GM19452 (cell line): ENCODE results near the gene ALOX15.
"Not testable (repeated sequence)": the region's sequence is repeated elsewhere in the genome, so short reads cannot be mapped to it uniquely, and the experiment has no call there.

ENCODE experiments used
- ATAC-seq: cut with Tn5 transposase; IDR thresholded peaks from one replicate; pipeline ENCODE4 v1.9.1; 2021; ENCODE audit not compliant: unreplicated experiment

ALOX15 gene

DNA sequence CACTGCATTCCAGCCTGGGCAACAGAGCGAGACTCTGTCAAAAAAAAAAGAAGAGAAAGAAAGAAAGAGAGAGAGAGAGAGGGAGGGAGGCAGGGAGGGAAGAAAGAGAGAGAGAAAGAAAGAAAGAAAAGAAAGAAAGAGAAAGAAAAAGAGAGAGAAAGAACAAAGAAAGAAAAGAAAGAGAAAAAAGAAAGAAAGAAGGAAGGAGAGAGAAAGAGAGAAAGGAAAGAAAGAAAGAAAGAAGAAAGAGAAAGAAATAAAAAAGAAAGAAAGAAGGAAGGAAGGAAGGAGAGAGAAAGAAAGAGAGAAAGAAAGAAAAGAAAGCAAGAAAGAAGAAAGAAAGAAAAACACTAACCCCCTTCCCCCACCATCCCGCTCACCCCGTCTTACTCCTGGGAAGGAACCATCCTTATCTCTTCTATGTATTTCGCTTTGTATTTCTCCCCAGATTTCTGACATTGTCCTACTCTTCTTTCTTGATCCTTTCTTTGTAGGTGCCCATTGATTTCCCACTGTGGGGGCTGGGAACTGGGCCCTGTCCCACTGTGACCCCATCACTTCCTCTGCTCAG, 20.9 kb downstream of the ALOX15 start:
- no peak for ATAC-seq

DNA sequence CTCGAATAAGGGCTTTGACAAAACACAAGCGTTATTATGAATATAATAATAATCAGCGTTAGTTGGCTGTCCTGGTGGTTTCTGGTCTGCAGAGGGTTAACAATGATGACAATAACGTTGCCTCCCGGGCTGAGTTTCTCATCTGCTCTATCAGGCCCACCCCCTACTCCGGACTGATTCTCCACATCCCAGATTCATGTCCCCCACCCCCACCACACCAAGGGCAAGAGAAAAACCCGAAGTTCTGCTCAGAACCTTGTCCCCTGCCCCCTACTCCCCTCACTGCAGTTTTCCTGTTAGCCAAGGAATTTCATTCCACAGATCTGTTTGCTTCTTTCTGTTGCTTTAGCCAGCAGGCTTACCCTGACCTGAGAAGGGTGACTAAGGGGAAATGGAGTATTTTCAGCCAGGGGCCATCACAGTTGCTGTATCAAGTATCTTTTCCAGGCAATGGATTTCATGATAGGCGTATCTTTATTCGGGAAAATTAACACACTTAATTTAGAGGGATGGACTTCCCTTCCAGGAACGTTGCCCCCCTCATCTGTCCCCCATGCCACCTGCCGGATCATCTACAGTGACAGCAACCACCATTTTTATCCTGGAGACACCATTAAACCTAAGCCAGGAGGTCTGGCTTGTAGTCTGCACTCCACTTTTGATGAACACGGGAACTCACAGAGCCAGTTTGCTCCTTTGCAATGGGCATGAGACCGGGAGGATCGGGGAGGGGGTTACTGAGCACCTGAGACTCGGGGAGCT, 23.7 kb downstream of the ALOX15 start:
- no peak for ATAC-seq

DNA sequence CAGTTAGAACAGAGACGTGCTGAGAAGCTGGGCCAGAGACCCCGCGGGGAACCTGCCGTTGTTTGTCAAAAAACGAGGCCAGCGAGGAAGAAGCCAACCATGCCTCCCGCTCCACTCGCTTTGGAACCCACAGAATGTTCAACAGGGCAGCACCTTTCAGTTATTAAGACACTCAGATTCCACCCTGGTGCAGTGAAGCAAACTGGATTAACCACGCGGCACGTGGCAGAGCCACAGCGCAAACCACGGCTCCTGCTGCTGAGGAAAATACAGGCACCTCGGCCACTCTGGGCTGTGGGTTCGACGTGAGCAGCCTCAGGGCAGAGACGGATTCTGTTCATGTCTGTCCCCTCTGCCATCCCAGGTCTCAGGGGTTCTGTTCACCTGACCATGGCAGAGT, 24.4 kb downstream of the ALOX15 start:
- no peak for ATAC-seq

DNA sequence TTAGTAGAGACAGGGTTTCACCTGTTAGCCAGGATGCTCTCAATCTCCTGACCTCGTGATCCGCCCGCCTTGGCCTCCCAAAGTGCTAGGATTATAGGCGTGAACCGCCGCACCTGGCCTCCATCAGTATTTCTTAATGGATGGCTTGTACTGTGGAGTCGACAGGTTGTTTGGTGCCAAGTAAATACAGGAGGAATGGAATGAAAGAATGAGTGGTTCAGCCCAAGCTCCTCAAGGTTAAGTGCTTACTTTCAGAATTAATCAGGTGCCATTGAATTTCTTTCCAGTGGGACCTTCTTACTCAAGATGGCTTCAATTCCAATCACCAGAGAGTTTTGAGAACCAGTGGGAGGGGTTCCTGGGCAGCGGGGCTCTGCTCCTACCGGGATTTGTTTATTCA, 25.0 kb downstream of the ALOX15 start:
- no peak for ATAC-seq

DNA sequence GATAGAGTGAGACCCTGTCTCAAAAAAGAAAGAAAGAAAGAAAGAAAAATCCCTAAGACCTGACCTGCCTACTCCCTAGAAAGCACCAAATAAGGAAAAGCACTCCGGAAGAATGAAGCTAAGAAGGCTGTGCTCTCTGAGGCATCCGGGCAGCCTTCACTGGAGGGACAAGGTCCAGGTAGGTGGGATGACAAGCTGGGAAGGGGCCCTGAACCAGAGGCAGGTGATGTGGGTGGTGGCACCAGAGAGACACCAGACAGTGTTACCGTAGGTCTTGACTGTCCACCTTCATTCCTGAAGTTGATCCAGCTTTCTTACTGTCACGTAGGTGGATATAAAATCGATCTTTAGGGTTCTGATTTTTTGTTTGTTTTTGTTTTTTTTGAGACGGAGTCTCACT, 30.8 kb downstream of the ALOX15 start:
- ATAC-seq, result no peak

DNA sequence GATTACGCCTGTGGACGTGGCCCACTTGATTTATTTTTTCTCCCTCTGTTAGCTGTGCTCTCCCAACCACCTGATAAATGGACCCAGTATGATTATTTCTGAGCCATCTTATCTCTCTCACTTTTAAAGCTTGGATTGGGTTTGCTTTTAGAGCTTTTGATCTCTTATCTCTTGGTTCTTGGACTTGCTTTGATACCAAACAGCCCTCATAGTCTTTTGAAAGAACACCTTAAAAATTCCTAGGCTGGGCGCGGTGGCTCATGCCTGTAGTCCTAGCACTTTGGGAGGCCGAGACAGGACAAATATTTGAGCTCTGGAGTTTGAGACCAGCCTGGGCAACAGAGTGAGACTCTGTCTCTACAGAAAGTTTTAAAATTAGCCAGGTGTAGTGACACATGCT, 31.3 kb downstream of the ALOX15 start:
- no peak for ATAC-seq

DNA sequence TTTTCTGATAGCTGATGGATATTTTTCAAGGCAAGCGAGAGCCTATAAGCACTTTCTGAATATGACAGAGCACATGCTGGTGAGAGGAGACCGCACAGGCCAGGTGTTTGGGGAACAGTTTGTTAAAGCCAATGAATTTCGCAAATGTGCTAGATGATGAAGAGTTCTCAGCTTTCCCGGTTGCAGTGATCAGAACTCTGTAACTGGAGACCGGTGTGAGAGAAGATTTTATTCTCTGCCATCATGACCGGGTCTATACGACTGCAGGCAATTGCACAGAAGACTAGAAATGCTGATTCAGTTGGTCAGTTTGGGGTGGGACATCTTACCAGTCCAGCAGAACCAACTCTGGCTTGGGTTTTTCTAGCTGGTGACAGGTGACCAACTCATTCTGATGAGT, 31.7 kb downstream of the ALOX15 start:
- no peak for ATAC-seq

DNA sequence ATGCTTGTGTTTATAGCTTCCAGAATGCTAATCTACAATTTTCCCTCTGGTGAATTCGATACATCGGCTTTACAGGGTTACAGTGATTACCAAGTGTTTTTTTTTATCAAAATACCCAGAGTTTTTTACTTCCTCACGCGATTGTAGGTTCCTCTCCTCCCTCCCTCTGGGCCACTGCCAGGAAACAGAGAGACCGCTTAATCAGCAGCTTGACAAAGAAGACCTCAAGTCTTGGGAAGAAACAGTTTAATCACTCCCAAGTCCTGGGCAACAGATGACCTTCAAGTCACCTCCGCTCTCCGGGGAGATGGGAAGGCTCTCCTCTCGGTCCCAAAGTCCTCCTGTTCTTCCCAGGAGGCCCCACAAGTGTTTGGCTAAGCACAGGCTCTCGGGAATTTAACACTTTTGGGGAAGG, 33.7 kb downstream of the ALOX15 start:
- no peak for ATAC-seq

DNA sequence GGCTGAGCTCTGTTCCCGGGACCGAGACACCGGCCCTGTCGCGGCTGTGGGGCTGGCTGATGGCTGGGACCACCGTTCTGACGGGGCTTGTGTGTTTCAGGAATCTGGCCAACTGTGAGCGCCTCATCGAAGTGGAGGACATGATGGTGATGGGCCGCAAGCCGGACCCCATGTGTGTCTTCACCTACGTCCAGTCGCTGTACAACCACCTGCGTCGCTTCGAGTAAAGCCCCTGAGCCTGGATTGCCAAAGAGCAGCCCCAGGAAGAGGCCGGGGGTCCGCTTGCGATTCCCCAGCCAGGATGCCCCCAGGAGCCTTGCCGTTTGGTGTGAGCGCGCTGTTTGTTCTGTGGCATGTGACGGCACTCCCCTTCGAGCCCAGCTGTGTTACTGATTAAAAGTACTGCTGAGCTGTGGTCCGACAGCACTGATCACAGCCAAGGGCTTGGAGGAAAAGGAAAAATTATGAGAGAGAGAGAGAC, 34.2 kb downstream of the ALOX15 start:
- ATAC-seq, result no peak

DNA sequence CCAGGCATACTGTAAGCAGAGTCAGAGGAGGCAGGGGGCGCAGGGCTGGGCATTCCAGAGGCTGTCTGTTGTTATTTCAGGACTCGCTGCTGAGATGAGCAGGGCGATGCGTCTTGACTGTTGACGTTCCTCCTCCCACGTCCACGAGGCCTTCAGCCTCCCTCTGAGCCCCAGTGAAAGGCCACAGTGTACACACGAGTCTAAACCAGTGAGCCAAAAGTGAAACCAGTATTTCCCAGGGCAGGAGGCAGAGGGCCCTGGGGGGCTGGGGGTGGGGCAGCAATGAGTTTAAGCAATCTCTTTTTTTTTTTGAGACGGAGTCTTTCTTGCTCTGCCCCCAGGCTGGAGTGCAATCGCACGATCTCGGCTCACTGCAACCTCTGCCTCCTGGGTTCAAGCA, 35.7 kb downstream of the ALOX15 start:
- ATAC-seq, result no peak

DNA sequence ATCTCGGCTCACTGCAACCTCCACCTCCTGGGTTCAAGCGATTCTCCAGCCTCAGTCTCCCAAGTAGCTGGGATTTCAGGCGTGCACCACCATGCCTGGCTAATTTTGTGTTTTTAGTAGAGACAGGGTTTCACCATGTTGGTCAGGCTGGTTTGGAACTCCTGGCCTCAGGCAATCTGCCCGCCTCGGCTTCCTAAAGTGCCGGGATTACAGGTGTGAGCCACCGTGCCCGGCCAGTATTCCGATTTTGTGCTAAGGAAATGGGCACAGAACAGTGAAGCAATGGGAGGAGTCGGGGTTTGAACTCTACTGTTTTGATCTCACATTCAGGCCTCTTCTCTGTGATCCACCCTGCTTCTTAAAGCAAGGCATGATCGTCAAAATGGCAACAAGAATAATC, 36.7 kb downstream of the ALOX15 start:
- not testable (repeated sequence) for ATAC-seq

DNA sequence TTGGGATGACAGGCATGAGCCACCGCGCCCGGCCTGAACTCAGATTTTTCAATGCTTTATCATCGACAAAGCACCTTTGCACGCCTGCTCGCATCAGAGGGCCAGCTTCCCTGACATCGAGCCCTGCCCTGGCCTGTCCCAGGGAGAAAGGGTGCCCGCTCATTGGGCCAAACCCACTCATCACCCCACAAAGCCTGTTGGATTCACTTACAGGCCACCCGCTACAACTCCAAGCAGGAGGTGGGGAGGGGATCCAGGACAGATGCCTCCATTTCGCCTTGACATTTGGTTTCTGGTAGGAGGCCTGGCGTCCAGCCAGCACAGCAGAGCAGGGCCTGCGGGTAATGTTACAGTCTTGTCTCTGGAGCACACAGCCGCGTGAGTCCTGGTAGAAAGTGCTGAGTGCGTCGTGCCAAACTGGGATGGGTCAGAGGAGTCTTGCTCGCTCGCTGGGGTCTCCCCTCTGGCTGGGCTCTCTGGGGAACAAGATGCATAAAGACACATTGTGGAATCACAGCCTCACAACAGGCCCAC, 37.3 kb downstream of the ALOX15 start:
- no peak for ATAC-seq

DNA sequence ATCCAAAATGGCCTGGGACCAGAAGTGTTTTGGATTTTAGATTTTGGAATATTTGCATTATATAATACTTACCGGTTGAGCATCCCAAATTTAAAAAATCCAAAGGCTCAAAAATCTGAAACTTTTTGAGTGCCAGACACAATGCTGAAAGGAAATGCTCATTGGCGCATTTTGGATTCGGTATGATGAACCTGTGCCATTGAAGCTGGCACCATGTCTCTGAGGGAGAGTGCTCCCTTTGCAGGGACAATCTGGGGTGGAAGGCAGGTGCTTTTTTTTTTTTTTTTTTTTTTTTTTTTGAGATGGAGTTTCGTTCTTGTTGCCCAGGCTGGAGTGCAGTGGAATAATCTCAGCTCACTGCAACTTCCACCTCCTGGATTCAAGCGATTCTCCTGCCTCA, 39.4 kb downstream of the ALOX15 start:
- no peak for ATAC-seq

DNA sequence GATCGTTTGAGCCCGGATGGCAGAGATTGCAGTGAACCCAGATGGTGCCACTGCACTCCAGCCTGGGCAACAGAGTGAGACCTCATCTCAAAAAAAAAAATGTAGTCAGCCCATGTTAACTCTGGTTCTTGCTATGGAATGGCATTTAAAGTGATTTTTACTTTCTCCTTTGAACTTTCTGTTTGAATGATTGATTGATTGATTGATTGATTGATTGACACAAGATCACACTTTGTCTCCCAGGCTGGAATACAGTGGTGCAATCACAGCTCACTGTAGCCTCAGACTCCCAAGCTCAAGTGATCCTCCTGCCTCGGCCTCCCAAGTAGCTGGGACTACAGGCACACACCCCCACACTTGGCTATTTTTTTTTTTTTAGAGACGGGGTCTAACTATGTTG, 40.2 kb downstream of the ALOX15 start:
- ATAC-seq, result no peak

DNA sequence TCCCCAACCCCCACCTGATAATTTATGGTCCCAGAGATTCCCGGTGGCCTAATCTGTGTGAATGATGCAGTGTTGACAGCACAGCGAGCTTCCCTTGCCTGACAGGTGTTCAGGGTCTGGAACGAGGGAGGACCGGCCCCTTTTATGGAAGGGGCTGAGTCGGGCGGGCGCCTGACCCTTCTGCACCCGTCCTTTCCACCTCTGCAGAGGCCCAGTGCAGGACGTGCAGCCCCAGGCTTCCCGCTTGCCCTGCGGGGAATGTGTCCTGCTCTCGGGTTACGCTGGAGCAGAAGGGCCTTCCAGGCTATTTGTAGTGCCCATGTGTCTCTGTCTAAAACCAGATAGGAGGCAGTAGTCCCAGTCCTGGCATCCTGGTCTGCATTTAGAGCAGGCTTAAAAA, 40.9 kb downstream of the ALOX15 start:
- ATAC-seq, result no peak

DNA sequence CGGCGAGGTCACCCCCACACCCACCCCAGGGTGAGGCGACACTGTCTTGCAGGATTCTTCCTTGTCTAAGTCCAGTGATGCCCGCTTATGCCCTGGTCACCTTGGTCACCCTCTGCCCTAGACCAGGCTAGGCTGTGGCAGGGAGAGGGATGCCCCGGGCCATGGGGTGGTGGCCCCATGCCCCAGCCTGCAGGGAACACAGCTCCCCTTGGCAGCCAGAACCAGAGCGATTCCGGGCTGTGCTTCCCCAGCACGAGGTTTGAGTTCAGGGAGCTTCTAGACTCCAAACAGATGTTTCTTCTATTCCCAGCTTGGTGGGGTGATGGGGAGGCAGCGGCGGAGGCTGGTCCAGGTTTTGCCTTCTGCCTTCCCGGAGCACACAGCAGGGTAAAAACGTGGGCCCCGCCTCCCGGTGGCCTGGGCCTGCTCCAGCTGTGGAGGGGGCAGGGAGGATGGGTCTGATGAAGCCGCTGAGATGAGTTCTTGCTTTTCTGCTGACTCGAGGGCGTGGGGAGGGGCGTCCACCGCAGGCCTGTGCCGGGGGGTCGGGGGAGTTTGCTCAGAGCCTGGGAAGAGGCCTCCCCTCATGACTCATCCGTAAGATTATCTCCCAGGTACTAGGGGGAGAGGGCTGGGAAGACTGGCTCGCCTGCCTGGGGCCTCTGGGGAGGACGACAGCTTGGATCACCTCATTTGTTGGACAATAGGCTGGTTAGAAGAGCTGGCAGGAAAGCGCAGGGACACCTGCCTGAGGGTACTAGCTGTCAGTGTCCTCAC, 41.8 kb downstream of the ALOX15 start:
- ATAC-seq, result no peak

DNA sequence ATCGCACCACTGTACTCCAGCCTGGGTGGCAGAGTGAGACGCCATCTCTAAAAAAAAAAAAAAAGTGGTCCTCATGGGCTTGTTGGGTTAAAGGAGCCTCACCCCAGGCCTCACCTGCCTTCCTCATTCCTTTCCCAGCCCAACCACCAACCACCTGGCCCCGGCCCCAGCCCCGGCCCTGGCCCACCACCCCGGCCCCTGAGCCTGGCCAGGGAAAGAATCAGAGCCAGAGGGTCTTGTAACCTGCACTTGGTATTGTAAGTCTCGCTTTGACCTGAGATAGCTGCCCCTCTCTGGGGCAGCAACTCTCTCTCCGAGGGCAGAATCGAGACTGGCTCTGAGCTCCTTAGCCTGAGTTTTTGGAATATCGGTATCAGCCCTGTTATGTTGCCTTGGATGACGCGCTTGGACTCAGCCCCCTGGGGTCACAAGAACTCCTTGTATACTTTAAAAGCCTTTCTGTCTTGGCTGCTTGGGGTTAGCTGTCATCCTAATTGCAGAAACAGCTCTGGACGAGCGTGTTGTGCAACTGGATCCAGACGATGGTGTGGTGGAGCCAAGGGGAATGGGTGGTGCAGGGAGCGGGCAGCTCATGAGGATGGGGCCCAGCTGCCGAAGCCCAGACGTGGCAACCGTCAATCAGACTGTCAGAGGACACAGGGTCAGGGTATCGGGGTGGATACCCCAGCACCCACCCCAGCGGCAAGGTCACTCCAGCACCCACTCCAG, 42.5 kb downstream of the ALOX15 start:
- ATAC-seq, result no peak

DNA sequence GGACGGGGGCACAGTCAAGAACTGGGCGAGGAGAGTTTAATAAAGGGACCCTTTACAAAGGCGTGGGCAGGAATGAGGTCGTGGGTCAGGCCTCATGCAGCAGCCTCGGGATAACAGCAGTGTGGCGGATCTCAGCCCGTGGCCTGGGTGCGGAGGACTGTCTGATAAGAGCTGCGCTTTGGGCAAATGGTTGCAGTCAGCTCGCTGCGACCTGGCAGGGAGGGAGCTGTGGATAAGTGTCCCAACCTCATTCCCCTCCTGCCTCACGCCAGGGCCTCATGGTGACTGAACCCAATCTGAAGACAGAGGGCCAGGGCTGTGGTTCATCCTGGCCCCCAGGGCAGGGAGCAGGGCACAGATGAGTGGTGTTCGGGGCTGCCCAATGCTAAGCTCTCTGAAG, 43.5 kb downstream of the ALOX15 start:
- ATAC-seq, result no peak

DNA sequence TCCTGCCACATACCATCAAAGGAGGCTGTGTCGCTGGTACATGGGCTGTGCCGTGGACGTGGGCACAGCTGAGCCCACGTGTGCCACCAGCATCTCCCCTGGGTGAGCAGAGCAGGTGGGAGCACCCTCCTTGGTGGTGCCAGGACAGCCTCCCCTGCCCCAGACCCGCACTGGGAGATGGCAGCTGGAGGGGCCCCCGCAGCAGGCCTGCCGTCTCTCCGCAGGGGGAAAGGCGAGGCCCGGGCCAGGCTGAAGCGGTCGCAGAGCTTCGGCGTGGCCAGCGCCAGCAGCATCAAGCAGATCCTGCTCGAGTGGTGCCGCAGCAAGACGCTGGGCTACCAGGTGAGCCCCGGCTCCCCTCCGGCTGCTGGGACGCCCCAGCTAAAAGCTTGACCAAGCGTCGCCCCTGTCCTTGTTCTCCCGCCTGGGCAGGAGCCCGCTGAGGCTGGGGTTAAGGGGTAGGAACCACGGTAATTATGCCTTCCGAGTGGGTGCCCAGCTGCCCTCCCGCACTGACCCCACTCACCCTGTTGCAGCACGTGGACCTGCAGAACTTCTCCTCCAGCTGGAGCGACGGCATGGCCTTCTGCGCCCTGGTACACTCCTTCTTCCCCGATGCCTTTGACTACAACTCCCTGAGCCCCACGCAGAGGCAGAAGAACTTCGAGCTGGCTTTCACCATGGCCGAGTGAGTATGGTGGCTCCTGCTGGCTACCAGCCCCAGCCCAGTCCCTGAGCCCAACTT, 44.7 kb downstream of the ALOX15 start:
- ATAC-seq, result no peak

DNA sequence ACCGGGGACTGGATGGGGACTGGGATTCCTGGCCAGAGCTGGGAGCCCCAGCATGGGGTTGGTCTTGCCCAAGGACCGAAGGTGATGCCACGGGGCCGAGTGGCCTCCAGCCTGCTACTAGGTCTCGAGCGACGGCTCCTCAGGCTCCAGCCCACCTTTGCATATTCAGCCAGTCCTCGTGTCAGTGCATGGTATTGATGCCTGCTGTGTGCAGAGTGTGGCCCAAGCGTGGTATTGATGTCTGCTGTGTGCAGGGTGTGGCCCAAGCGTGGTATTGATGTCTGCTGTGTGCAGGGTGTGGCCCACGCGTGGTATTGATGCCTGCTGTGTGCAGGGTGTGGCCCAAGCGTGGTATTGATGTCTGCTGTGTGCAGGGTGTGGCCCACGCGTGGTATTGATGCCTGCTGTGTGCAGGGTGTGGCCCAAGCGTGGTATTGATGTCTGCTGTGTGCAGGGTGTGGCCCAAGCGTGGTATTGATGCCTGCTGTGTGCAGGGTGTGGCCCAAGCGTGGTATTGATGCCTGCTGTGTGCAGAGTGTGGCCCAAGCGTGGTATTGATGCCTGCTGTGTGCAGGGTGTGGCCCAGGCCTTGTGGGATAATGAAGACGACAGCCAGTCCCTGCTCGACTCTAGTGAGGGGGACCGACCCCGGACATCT, 45.7 kb downstream of the ALOX15 start:
- ATAC-seq, result not testable (repeated sequence)
